Ishikawa (cell line): Measurements from ENCODE around the gene HEY2.

Experiments
- CREB1 ChIP-seq: IDR thresholded peaks from 2 replicates; pipeline ENCODE4 v1.6.1; 2012; ENCODE audit warnings: low read depth
- EP300 ChIP-seq: IDR thresholded peaks from 2 replicates; pipeline ENCODE4 v1.6.1; 2012; ENCODE audit warnings: borderline replicate concordance
- FOXM1 ChIP-seq: IDR thresholded peaks from 2 replicates; pipeline ENCODE4 v1.6.1; 2012; ENCODE audit warnings: low read depth, borderline replicate concordance
- MAX ChIP-seq: IDR thresholded peaks from 2 replicates; pipeline ENCODE4 v1.6.1; 2012
- NFIC ChIP-seq: IDR thresholded peaks from 2 replicates; pipeline ENCODE4 v1.6.1; 2012
- RAD21 ChIP-seq: IDR thresholded peaks from 2 replicates; pipeline ENCODE4 v1.6.1; 2012; ENCODE audit warnings: low read depth
- REST ChIP-seq: IDR thresholded peaks from 2 replicates; pipeline ENCODE4 v1.6.1; 2012; ENCODE audit warnings: low read depth, mild to moderate bottlenecking
- TAF1 ChIP-seq: IDR thresholded peaks from 2 replicates; pipeline ENCODE4 v1.6.1; 2012; ENCODE audit warnings: low read depth, mild to moderate bottlenecking
- TCF12 ChIP-seq: IDR thresholded peaks from 2 replicates; pipeline ENCODE4 v1.6.1; 2012; ENCODE audit warnings: low read depth
- TEAD4 ChIP-seq: IDR thresholded peaks from 2 replicates; pipeline ENCODE4 v1.6.1; 2012
- YY1 ChIP-seq: IDR thresholded peaks from 2 replicates; pipeline ENCODE4 v1.6.1; 2012; ENCODE audit warnings: low read depth

GRCh38 chr6:125806813-125807212 lies 57.4 kb downstream of the HEY2 start:
- TF ChIP-seq EP300 (no peak), RAD21 (no peak), MAX (no peak), CREB1 (no peak), TAF1 (no peak), YY1 (no peak), NFIC (no peak), REST (no peak), FOXM1 (no peak), TCF12 (no peak), TEAD4 (no peak)
